HG02943 (cell line): Measurements from ENCODE around the gene BCL11A.

Experiments
- ATAC-seq: cut with Tn5 transposase; IDR thresholded peaks from one replicate; pipeline ENCODE4 v1.9.1; 2021; ENCODE audit warnings: mild to moderate bottlenecking, low read depth, moderate library complexity; ENCODE audit not compliant: unreplicated experiment

BCL11A gene

DNA sequence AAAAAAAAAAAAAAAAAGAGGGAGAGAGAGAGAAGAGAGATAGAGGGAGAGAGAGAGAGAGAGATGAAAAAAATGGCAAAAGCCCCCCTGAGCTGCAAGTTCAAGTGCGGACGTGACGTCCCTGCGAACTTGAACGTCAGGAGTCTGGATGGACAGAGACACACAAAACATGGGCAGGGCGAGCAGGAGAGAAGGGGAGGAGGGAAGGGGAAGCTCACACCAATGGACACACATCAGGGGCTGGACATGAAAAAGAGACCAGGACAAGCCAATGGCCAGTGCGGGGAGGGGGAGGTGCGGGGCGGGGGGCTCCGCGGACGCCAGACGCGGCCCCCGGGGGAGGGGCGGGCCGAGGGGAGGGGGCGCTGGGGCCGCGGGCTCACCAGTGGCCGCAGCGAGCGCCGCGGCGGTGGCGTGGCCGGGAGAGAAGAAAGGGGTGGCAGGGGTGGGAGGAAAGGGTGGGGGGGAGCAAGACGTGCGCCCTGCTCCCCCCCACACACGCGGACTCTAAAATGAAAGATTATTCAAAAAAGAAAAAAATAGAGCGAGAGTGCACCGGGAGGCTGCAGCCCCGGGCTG, at the start of gene BCL11A:
Gene BCL11A (minus strand): TSS at position 160 of the 579 bp plus-strand sequence. CDS start 384 bp downstream, outside the sequence.
- no peak for ATAC-seq

DNA sequence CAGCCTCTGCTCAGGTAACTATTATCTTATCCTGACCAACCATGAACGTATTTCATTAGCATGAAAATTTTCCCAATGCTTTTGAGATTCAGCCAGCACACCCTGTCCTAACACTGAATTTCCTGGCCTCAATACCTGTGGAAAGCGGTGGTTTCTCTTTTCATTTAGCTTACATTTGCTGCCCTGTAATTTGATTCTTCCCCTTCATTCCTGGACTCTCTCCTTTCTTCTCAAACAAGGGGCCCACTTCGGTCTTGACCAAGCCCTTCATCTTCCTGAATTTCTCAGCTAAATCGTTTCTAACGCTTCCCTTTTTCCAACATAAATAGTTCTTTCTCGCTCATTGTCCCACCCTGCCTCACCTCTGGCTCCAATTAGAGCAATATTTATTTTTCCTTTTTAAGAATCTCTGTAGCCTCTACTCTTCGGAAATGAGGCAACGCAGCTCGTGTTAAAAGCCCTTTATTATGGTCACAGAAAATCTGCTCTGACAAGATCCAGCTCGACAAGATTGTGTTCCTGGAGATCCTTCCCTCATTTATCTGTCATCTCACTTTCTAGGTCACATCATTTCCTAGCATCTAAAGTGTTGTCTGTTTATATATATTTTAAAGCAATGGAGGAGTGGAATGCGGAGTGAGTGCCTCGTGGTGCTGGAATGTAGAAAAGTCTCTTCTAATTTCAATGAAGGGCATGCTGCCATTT, 49.5 kb upstream of the BCL11A start:
- no peak for ATAC-seq

DNA sequence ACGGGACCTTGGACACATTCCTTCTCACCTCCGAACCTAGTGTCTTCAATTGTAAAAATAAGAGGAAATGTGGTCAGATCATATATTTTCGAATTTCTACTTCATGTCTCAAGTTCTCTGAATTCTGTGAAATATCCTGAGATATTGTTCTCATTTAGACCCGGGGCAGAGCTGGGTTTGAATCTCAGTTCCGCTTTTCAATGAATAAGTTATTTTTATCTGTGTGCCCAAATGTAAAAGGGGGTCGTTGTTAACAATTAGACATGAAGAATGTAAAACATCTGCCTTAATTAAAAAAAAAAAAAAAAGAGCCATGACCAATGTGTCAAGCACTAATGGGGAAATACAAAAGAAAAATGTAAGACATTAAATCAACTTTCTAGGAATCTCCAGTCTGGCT, 48.9 kb upstream of the BCL11A start:
- ATAC-seq = no peak

DNA sequence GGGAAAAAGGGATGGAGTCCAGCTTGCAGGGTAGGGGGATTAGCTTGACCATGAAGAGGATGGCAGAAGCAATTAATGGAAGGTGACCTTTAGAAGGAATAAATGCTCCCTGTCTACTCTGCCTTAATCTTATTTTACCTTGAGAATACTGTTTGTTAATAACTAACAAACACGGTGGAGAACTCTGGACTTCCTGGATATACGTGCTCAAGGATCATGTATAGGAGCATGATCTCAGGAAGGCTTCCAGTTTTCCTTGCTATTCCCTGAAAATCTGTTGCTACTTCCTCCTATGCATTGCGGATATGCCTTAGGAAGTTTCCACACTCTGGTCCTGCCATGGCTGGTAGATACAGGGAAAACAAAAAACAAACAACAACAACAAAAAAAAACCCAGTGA, 44.8 kb upstream of the BCL11A start:
- ATAC-seq = no peak

DNA sequence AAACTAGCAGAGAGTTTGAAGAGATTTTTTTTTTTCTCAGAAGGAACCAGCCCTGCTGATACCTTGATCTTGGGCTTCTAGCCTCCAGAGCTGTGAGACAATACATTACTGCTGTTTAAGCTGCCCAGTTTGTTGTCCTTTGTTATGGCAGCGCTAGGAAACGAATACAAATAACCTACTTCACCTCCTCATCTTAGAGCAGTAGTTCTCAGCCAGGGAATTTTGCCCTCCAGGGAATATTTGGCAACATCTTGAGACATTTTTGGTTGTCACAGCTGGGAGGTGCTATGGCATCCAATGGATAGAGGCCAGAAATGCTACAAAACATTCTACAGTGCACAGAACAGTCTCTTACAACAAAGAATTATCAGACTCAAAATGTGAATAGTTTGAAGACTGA, 43.9 kb upstream of the BCL11A start:
- no peak for ATAC-seq

DNA sequence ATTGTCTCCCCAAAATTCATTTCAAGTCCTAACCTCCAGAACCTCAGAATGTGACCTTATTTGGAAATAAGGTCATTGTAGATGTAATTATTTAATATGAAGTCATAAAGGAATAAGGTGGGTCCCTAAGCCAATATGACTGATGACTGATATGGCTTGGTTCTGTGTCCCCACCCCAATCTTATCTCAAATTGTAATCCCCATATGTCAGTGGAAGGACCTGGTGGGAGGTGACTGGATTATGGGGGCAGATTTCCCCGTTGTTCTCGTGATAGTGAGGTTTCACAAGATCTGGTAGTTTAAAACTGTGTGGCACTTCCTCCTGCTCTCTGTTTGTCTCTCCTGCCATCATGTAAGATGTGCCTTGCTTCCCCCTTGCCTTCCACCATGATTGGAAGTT, 43.0 kb upstream of the BCL11A start:
- ATAC-seq = no peak

DNA sequence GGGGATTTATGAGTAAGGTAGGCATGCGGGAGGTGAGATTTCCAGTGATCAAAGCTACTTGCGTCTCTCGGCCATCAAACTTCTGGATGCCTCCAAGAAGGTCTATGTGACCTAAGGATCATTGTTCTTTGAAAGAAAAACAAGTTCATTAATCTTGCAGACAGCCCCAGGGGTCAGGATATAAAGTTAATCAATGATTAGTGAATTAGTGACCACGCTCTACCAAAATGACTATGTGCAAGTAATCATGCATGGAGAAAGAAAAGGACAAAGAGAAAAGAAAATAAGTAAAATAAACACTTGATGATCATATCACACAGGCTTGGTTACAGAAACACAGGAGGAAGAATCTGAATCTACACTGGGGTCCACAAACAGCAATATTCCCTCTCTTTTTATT, 42.5 kb upstream of the BCL11A start:
- no peak for ATAC-seq

DNA sequence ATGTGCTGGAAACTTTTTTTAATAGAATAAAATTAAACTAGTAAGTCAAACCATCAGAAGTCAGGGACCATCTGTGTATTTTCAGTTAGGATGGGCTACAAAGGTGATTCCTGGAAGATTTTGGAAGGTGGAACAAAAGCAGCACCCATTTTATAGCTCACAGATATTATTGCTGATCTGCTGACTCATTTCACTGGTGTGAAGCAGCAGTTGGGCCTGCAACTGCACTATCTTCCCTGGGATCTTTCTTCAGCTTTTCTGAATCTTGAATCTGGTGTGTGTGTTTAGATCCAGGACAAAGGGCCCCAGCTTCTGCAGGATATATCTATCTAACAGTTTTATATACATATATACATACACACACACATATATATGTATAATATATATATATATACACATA, 35.6 kb upstream of the BCL11A start:
- ATAC-seq = no peak

DNA sequence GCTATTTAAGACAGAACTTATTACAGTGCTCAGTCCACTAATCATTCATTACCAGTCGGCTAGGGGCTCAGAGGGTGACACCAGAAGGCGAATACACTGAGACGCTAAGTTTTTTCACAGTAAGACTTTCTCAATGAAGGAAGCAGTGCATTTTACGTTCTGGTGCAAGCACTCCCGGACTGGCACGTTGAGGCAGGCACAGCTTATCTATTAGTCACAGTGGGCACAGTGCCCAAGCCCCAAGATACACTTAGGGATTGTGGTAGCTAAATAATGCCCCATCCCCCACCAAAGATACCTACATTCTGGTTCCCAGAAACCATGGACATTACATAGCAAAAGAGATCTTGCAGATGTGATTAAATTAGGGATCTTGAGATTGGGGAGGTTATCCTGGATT, 32.6 kb upstream of the BCL11A start:
- ATAC-seq = no peak

DNA sequence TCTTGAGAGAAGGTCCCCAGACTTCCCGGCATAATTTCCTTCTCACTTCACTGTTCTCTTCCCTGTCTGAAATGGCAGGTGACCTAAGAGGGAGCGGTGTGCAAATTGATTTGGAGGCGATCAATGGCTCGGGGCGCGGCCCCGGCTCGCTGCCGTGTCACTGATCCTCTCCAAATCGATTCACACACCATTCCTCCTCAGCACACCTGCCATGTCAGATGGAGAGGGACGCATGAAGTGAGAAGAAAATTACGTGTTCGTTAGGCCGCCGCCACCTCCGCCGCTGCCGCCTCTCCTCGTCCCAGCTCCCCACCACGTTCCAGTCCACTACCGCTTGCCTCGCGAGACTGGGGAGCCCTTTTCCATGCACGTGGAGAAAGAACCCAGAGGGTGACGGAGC, 31.8 kb upstream of the BCL11A start:
- ATAC-seq = no peak

DNA sequence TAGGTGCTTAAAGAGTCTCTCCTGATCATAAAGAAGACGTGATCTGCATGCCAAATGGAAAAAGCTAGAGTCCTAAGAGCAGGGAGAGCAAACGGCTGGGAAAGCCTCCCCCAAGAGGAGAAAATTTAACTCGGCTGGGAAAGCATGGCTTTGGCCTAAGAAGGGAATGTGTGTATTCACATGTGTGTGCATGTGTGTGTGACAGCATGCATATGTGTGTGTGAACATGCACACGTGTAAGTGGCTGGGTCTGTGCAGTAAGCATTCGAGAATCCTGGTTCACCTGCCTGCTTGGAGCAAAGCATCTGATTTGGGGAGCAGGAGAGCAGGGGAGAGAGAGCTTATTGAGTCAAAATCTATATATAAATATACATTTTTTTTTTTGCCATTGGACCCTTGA, 30.1 kb upstream of the BCL11A start:
- no peak for ATAC-seq

DNA sequence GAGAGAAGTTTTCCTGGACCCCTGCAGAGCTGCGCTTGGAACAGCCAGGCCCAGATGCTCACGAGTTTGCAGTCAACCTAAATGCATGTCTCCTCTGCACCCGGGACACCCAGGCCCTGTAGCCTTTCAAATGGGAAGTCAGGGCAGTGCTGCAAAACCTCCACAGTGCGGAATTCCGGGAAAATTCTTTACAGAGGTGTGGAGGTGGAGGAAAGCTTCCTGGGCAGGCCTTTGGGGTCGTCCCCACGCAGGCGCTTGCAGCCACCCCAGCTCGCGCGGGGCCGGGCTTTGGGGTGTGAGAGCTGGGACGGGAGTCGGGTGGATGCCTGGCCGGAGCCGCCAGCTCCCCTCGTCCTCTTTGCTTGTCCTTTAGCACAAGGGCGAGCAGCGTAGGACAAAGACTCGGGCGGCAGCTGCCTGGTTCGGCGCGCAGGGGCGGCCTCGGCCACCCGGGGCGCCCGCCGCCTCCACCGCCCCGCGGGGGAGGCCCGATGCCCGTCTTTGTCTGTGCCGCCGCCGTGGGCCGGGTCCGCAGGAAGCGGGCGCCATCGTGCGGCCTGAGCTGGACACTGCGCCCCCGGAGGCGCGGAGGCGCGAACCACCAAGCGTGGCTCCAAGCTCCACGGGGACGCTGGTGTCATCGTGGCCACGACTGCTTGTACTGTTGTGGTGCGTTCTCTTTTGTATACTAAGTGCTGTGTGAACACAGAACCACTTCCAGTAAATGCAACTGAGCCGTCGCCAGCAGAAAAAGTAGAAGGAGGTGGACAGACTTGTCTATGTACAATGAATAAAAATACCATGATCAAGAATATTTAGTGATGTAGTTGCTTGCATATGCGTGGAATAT, 28.2 kb upstream of the BCL11A start:
- peak; percentile 92 for ATAC-seq

DNA sequence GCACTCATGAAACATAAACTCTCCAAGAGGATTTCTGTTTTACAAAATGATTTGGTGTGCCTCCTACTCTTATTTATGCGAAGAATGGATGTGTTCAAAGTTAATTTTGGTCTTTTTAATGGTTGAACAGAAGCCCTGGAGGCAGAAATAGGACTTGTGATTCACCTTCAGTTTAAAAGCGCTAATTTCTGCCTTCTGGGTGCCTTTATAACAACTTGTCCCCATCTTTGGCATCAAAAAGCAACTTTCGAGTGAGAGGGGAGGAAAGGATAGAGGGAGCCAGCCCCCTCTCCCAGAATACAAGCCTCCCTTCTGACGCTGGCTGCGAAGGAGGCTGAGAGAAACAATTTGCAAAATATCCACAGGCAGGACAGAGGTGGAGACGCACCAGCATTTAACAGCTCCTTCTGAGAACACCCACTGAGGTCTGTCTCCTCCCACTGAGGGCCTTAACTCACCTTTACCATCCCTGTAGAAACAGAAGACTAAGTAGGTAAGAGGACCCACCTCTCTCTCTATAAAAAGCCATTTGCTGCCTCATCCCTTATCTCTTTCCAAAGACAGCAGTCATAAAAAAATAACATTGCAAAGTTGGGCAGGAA, 24.3 kb upstream of the BCL11A start:
- ATAC-seq = no peak

DNA sequence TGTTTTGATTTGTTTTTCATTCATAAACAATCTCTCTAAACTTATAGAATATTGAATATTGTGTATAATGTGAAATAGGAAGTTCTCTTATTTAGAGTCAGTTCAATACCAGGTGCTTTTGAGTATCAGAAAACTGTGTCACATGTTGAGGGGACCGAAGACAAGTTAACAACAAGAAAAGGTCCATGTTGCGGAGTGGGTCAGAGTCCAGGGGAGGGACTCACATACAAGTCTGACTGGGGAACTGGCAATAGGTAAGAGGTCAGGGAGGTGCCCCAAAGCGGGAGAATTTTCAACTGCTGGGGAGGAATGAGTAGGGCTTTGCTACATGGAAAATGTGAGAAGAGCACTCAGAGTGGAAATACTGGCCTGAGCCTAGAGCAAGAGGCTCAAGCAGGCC, 19.8 kb upstream of the BCL11A start:
- ATAC-seq = no peak

DNA sequence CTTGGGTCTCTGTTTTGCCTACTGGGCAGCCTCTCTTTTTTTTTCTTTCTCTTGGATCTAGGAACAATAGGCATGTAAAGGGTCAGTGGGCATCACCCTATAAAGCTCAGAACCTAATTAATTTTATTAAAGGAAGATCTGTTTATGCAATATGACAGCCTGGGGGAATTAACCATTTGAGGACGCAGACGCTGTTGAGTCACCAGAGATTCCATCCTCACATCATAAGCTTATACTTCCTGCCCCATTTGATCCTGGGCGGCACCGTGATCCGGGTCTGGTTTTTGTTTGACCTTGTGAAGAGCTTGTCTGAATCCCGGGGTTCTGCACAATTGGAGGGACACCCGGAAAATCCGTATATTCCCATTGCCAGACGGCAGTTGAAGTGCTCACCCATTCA, 16.8 kb upstream of the BCL11A start:
- ATAC-seq = no peak

DNA sequence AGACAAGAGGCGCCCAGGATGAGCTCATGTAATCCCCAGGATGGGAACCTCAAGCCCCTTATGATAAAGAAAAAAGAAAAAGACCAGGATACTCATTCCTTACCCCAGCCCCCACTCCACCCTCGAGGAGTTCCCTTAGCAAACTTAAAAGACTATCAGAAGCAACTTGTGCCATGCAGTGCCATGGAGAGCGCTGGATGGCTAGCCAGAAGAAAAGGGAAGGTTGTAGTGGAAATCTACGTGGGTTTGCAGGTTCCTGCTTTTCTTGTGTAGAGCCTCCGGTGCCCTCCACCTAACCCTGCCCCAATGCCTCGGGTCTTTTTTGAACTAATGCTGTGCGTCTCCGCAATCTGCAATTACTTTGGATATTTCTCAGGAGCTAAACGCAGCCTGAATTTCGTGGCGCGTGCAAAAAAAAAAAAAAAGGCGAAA, 16.2 kb upstream of the BCL11A start:
- ATAC-seq = no peak

DNA sequence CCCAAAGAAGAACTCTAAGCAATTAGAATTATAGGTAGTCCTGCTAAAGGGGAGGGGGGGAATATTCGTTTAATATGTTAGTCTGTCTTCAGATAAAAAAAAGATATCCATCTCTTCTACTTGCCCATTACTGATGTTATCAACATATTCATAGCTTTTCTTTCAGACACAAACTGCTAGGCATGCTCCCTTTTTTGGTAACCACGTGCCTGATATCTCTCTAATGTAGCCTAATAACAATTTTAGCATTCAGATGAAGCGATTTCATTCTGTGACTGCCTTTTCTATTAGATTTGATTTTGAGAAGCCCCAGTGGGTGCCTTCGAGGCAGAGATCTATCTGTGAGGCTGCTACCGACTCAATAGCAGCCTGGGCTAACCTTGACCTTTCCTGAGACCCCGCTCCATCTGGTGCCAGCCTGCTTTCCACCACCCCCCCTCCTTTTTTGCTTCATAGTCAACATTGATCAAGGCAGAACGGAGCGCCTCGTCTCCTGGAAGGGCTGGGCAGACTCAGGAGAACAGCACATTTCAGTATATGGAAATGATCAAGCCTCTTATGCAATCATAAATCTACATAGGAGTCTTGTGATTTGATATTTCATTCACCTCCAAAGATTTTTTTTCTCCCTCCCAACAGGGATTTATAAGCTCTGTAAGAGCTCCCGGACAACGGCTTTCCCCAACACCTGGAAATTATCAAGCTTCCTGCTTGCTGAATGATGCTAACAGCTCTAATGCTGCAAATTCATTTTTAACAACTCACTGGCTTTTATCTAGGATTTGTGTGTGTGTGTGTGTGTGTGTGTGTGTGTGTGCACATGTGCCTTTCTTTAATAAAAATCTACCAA, 14.7 kb upstream of the BCL11A start:
- no peak for ATAC-seq

DNA sequence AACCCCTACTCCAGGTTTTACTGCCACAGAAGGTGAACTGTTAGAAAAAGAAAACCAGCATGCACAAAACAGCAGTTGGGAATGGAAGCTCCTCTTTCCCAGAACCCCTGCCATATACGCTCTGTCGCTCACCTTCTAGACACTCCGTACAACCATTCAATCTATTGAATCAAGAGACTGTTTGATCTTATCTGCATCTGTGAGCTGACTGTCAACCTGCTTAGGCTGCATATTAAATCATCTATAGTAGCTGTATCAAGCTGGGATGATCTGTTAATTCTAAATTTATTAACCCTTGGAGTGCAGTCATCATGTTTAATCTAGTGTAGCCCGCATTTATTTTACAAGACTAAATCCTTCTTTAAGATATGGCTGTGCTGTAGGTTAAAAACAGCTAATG, 13.6 kb upstream of the BCL11A start:
- ATAC-seq = no peak

DNA sequence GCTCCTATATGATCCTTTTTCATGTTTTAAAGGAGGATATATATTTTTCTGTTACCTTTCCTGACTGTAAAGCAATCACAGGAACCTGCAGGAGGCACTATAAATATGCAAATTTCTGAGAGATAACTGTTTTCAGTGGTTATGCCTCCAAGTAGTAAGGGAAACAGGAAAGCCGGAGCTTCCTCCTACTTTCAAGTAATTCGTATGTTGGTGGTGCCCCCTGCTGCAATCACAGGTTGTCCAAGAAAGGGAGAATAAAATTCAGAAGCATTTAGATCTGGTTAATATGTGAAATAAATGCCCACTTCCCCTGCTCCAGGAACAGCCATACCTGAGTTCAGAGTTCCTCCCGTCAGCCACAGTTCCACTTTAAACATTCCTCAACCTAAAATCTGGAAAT, 12.0 kb upstream of the BCL11A start:
- ATAC-seq = no peak
